ENCODE results near the gene PPP1R12A. TPM values are rescaled to one million over a fixed set of nuclear protein-coding genes. Genes with fewer than 3 reads are reported as not detected.

The PPP1R12A gene
- total and polyA plus RNA-seq, 9 of the 15 experiments (the other 6 are each of a cell fraction or from before 2014, with no cell fraction given): 26.4 to 119 (median 53.3) TPM

DNA sequence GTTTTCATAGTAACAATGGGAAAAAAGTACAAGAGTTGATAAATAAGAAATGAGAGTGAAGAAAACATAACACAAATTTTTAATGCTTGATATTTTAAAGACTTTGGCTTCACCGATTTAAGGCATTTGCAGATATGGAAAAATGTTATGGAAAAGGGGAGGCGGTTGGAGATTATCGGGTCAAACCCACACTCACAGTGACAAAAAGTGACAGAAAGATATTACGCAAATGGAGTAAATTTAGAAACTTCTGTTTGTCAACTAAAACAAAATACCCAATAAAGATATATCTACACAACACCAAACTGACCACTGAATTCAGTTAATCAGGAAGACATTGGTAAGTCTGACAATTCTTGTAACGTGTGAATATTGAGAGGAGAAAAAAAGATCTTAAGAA, 2.5 kb downstream of the PPP1R12A start (continued):
- TF ChIP-seq GTF2A2 (tag; IDR thresholded peaks at IDR 0.05): no peak
- TF ChIP-seq ZSCAN29 (IDR thresholded peaks at IDR 0.05): no peak
- TF ChIP-seq, protein P1, sequence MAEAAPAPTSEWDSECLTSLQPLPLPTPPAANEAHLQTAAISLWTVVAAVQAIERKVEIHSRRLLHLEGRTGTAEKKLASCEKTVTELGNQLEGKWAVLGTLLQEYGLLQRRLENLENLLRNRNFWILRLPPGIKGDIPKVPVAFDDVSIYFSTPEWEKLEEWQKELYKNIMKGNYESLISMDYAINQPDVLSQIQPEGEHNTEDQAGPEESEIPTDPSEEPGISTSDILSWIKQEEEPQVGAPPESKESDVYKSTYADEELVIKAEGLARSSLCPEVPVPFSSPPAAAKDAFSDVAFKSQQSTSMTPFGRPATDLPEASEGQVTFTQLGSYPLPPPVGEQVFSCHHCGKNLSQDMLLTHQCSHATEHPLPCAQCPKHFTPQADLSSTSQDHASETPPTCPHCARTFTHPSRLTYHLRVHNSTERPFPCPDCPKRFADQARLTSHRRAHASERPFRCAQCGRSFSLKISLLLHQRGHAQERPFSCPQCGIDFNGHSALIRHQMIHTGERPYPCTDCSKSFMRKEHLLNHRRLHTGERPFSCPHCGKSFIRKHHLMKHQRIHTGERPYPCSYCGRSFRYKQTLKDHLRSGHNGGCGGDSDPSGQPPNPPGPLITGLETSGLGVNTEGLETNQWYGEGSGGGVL (CRISPR knock-in tag; IDR thresholded peaks at IDR 0.05): no peak
- no peak for TF ChIP-seq BDP1 (IDR thresholded peaks at IDR 0.05; ENCODE audit: insufficient read depth, insufficient read length)
- no peak for TF ChIP-seq ZEB2 (IDR thresholded peaks at IDR 0.05)
- TF ChIP-seq HDAC3 (IDR thresholded peaks at IDR 0.05; ENCODE audit: borderline replicate concordance, partially characterized antibody): peak; percentile 88
- TF ChIP-seq, protein P2, sequence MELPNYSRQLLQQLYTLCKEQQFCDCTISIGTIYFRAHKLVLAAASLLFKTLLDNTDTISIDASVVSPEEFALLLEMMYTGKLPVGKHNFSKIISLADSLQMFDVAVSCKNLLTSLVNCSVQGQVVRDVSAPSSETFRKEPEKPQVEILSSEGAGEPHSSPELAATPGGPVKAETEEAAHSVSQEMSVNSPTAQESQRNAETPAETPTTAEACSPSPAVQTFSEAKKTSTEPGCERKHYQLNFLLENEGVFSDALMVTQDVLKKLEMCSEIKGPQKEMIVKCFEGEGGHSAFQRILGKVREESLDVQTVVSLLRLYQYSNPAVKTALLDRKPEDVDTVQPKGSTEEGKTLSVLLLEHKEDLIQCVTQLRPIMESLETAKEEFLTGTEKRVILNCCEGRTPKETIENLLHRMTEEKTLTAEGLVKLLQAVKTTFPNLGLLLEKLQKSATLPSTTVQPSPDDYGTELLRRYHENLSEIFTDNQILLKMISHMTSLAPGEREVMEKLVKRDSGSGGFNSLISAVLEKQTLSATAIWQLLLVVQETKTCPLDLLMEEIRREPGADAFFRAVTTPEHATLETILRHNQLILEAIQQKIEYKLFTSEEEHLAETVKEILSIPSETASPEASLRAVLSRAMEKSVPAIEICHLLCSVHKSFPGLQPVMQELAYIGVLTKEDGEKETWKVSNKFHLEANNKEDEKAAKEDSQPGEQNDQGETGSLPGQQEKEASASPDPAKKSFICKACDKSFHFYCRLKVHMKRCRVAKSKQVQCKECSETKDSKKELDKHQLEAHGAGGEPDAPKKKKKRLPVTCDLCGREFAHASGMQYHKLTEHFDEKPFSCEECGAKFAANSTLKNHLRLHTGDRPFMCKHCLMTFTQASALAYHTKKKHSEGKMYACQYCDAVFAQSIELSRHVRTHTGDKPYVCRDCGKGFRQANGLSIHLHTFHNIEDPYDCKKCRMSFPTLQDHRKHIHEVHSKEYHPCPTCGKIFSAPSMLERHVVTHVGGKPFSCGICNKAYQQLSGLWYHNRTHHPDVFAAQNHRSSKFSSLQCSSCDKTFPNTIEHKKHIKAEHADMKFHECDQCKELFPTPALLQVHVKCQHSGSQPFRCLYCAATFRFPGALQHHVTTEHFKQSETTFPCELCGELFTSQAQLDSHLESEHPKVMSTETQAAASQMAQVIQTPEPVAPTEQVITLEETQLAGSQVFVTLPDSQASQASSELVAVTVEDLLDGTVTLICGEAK (IDR thresholded peaks at IDR 0.05): peak; percentile 70; the same call in 1 of the 2 replicates
- TF ChIP-seq, protein P2 (CRISPR knock-in tag; IDR thresholded peaks at IDR 0.05): no peak
- TF ChIP-seq POLR2AphosphoS2 (IDR thresholded peaks at IDR 0.05; ENCODE audit: low read length): no peak
- TF ChIP-seq, protein P3, sequence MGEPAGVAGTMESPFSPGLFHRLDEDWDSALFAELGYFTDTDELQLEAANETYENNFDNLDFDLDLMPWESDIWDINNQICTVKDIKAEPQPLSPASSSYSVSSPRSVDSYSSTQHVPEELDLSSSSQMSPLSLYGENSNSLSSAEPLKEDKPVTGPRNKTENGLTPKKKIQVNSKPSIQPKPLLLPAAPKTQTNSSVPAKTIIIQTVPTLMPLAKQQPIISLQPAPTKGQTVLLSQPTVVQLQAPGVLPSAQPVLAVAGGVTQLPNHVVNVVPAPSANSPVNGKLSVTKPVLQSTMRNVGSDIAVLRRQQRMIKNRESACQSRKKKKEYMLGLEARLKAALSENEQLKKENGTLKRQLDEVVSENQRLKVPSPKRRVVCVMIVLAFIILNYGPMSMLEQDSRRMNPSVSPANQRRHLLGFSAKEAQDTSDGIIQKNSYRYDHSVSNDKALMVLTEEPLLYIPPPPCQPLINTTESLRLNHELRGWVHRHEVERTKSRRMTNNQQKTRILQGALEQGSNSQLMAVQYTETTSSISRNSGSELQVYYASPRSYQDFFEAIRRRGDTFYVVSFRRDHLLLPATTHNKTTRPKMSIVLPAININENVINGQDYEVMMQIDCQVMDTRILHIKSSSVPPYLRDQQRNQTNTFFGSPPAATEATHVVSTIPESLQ (CRISPR knock-in tag; IDR thresholded peaks at IDR 0.05): no peak
- no peak for TF ChIP-seq CREBBP (IDR thresholded peaks at IDR 0.05; ENCODE audit: low read depth, low read length)
- no peak for TF ChIP-seq RBM34 (IDR thresholded peaks at IDR 0.05; ENCODE audit: borderline replicate concordance, insufficient read depth, low read length)
- TF ChIP-seq KAT2B (IDR thresholded peaks at IDR 0.05; ENCODE audit: low read depth, low read length): no peak
- peak; percentile 50; the same call in 1 of the 2 replicates for TF ChIP-seq STAT5A (IDR thresholded peaks at IDR 0.05; ENCODE audit: borderline replicate concordance, low read length)
- TF ChIP-seq CEBPG (CRISPR knock-in tag; IDR thresholded peaks at IDR 0.05): no peak
- peak in 1 of 2 experiments; percentile 77; a peak in 2 of 4 replicates for TF ChIP-seq CEBPG (tag; conservative IDR thresholded peaks at IDR 0.05 in 1 of 2, IDR thresholded peaks at IDR 0.05 in 1 of 2)
- no peak for TF ChIP-seq MCM7 (IDR thresholded peaks at IDR 0.05)
- TF ChIP-seq DNMT1 (IDR thresholded peaks at IDR 0.05): no peak

Data from K562 (cell line).